Sciatic nerve (tissue), 2 donors: ENCODE results near the gene MRPL21. TPM values are rescaled to one million over a fixed set of nuclear protein-coding genes. Genes with fewer than 3 reads are reported as not detected.
"Not testable (repeated sequence)": the region's sequence is repeated elsewhere in the genome, so short reads cannot be mapped to it uniquely, and the experiment has no call there.

Source experiments
- ATAC-seq: fragments of 200-7000 bp; cut with Tn5 transposase; one replicate; pipeline ENCODE4 v1.9.1; 2020; ENCODE audit warnings: mild to moderate bottlenecking, moderate library complexity
- DNase-seq: peaks from one replicate; pipeline ENCODE4 v3.0.0-alpha.2; 2020; ENCODE audit warnings: low spot score
- intact Hi-C: fragments of 100-400 bp; cut with DNase I; formaldehyde crosslinking; loops from one replicate; pipeline ENCODE4 v1.14.2; 2022
- total RNA-seq: library from RNA; stranded (reverse); fragmentation: NEBNext Ultra II Directional; extraction: Animal tissue kit (Norgen Biotek cat#: 25700); gene quantifications from one replicate; pipeline ENCODE4 v1.2.1, GENCODE V29; 2021
- donor health status: DM: no; HTN: no; CAD: no.
- donor health status: DM: no; HTN: no; CAD: no.

The MRPL21 gene
- total RNA-seq, 1 donor from 2014 or later = 30.7 TPM

- no peak for DNase-seq
- ATAC-seq = no peak
- intact Hi-C loops = no loop called here
These were observed 12.8 kb upstream of the MRPL21 start for GRCh38 chr11:68916439-68916838.

DNA sequence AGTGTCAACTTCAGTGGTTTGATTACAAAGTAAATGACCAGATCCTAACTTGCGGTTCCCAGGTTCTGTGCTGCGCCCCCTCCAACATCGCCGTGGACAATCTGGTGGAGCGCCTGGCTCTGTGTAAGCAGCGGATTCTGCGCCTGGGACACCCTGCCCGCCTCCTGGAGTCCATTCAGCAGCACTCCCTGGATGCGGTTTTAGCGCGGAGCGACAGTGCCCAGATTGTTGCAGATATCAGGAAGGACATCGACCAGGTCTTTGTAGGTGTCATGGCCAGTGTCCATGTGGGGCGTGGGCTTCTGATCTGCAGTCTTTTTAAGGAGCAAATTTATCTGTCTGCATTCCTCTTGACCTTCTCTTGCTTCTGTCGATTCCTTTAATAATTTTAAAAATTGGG, 11.1 kb upstream of the MRPL21 start:
- DNase-seq (no peak), ATAC-seq (no peak)
- intact Hi-C loops = no loop called here

GRCh38 chr11:68913188-68913587, 9.6 kb upstream of the MRPL21 start:
- no peak for ATAC-seq
- intact Hi-C loops = no loop called here

DNA sequence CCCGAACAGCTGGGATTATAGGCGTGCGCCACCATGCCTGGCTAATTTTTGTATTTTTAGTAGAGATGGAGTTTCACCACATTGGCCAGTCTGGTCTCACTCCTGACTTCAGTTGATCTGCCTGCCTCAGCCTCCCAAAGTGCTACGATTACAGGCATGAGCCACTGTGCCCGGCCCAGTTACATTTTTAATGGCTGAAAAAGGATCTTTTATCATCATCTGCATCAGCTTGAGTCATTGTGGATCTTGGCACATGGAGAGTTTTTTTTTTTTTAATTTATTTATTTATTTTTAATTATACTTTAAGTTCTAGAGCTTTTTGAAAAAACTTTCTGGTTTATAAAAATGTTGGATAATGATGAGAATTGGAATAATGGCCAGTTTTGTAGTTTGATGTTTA, 8.6 kb upstream of the MRPL21 start:
- ATAC-seq (no peak), DNase-seq (no peak)
- intact Hi-C loops = no loop called here

More at GRCh38 chr11:68913188-68913587, 9.6 kb upstream of the MRPL21 start:
- no peak for DNase-seq

DNA sequence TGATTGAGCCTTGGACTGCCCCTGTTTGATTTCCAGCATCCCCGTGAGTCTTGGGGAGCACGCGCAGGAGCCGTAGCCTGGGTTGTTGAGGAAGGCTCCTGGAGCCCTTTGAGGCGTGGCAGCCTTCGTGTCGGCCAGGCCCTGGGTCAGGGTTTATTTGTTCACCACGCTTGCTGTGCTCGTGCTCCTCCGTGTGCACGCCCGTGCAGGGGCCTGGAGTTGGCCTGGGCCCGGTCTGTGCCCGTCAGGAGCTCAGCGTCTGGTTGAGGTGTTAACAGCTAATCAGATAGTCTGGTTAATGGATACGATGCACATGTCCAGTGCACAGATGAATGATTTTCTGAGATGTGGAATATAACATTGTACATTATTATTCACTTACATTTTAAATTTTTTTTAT, 8.1 kb upstream of the MRPL21 start:
- ATAC-seq (no peak), DNase-seq (no peak)
- intact Hi-C loops = no loop called here

DNA sequence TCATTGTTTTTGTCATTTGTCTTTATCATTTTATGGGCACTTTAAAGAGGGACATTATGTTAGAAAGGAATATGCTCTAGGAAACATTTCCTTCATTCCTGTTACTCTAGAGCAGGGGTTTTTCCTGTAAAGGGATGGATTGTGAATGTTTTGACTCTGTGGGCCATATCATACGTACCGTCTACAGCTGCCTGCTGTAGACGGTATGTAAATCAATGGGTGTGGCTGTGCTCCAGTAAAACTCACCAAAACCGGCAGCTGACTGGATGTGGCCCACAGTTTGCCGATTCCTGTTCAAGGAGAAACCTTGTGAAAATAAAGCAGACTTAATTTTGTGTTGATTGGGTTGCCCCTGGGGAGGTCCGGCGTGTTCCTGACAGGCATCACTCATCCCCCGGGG, 7.3 kb upstream of the MRPL21 start:
- ATAC-seq = no peak
- DNase-seq = no peak
- intact Hi-C loops = no loop called here

DNA sequence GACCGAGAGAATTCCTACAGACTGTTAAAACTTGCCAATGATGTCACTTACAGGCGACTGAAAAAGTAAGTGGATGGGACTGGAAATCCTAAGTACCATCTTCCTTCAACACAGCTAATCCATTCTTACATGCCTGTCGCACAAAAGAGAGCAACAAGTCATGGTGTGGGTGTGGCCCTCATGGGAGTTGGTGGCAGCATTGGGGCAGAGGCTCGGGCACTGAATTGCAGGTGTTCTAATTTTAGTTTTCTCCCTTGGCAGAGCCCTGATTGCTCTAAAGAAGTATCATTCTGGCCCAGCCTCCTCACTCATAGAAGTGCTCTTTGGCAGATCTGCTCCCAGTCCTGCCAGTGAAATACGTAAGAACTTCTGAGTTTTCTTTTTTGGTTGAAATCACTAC, 4.6 kb upstream of the MRPL21 start:
- no peak for ATAC-seq
- intact Hi-C loops = loop anchor here (10.0 kb wide), 2 partner anchors 147 to 177 kb away; no protein-coding TSS in a partner anchor

GRCh38 chr11:68905421-68906360, 2.1 kb upstream of the MRPL21 start:
- ATAC-seq = no peak
- intact Hi-C loops = loop anchor here (10.0 kb wide), 2 partner anchors 149 to 179 kb away; no protein-coding TSS in a partner anchor
- no peak for DNase-seq

More for the DNA sequence above, 4.6 kb upstream of the MRPL21 start:
- no peak for DNase-seq

DNA sequence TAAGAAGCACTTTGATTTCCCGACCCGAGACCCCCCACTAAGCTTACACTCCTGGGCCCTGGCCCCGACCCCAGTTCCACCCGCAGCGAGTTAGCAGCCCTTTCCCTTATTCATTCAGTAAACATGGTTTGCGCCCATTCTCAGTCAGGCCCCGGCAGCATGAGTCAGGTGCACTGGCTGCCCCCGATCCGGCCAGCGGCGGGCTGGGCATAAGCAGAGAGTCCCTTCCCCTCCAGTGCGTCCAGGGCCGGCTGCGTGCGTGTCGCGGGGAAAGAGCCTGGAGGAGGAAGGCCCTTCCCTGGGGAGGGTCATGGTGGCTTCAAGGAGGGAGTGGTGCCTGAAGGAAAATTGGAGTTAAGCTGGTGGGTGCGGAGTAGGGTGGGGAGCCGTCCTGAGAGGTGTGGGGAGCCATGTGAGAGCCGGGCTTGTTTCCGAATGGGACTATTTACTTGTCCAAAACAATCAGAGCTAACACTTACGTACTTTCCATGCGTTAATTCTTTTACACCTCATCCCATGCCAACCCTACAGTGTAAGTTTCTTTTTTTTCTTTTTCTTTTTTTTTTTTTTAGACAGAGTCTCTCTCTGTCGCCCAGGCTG, 716 bp upstream of the MRPL21 start:
- intact Hi-C loops = loop anchor here (10.0 kb wide), 2 partner anchors 150 to 180 kb away; no protein-coding TSS in a partner anchor
- DNase-seq (no peak), ATAC-seq (peak; percentile 51)

- DNase-seq = no peak
- intact Hi-C loops = loop anchor here (10.0 kb wide), 2 partner anchors 154 to 184 kb away; no protein-coding TSS in a partner anchor
- no peak for ATAC-seq
These were observed 2.7 kb downstream of the MRPL21 start for GRCh38 chr11:68900835-68901381.

DNA sequence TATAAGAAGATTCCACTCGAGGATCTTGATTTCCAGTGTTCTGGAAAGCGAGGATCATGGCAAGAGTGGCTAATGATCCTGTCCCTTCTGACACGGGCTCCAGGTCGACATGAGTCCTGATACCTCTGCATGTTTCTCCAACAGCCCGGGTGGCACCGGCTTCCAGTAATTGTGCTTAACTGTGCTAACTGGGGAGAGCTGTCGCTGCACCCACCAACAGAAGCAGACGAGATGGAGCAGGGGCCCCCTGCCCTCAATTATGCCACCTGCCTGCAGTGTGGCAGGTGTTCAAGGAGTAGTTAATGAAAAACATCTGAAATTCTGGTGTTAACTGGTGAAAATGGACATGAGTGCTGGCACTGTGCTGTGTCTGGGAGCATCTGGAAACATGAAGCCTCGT, 6.2 kb downstream of the MRPL21 start:
- ATAC-seq = no peak
- DNase-seq = no peak
- intact Hi-C loops = no loop called here

GRCh38 chr11:68896171-68896959, 7.3 kb downstream of the MRPL21 start:
- ATAC-seq (no peak), DNase-seq (no peak)
- intact Hi-C loops = no loop called here

DNA sequence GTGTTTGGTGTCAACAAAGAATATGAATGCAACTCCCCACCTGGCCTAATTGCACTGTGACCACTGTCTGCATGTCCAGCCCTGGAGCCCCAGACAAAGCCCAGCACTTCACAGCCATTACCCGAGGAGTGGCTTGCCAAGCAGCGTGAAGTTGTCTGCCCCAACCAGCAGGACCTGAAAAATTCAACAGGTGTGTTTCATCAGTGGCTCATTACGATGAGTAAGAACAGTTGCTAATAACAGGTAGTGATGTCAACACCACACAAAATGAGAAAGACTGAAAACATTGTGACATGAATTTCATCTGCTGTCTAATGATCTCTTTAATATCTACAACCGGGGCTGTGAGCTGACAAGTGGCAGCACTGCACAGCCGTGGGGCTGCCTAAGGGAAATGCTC, 10.3 kb downstream of the MRPL21 start:
- intact Hi-C loops = no loop called here
- ATAC-seq (no peak), DNase-seq (no peak)

DNA sequence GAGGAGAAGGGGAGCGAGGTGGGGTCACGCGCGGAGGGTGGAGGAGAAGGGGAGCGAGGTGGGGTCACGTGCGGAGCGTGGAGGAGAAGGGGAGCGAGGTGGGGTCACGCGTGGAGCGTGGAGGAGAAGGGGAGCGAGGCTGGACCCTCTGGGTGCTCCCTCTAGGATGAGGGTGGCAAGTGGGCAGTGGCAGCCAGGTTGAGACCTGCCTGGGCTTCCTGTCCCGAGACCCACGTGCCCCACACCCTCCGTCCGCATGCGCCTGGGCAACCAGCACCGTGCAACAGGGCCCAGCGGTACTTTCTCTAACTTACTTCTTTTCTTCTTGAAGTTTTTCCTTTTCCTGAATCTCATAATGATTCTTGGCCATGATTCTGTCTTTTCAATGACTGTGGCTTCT, 11.1 kb downstream of the MRPL21 start:
- no peak for DNase-seq
- no peak for ATAC-seq
- intact Hi-C loops = no loop called here

DNA sequence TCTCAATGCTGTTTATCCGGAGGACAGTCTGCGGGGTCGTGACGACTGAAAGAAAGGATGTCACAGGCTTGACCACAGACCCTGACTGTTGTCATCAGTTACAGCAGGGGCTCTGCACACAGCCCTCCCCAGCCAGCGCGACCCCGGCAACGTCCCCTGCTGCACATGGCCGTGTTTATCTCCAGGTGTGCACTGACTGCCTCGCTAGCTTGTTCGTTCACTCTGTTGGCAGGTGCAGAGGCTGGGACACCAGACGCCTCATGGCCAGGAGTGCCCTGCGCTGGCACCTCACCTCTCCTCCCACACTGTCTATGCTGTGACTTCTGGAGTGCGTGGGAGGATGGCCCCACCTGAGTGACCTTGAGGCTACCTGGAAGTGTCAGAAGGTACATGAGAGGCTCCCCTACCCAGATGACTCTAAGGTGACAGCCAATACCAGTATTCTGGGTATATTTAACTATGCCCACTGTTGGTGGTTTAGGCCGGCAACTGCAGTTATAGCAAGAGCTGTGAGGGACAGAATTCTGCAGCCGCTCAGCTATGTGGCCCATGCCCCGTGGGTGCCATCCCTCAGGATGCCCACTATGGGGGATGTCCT, 12.2 kb downstream of the MRPL21 start:
- DNase-seq (no peak), ATAC-seq (peak; percentile 2)
- intact Hi-C loops = no loop called here

GRCh38 chr11:68890490-68891231, 13.0 kb downstream of the MRPL21 start:
- DNase-seq (peak; percentile 87), ATAC-seq (peak; percentile 94)
- intact Hi-C loops = no loop called here

DNA sequence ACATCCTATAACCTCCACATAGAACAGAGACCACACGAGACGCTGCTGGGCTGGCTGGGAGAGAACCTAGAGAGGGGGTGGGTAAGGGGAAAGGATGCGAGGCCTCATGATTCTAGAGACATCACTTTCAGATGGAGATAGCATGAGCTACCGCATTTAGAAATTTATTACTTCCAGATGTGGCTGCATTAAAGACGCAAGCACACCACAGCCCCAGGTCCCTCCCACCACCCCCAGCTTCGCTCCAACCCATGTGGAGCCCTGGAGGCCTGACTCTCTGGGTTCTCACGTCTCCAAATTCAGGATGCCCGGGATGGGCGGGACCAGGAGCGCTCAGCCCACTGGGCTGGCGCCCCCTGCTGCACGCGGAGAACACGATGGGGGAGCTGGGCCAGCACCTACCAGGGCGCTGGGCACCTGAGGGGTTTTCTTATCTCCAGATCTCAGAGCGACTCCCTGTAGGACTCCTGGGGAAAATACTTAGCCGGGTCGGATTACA, 13.6 kb downstream of the MRPL21 start:
- DNase-seq = peak; percentile 86
- intact Hi-C loops = no loop called here

DNA sequence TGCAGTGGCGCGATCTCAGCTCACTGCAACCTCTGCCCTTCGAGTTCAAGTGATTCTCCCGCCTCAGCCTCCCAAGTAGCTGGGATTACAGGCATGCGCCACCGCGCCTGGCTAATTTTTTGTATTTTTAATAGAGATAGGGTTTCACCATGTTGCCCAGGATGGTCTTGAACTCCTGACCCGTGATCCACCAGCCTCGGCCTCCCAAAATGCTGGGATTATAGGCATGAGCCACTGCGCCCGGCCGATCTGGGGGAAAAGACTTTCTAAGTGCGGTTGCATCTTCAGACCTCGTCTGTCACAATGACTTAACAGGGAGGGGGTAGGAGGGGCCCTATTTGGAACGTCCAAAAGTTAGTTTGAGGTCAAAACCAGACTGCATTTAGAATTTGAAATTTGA, 18.8 kb downstream of the MRPL21 start:
- intact Hi-C loops, ATAC-seq, DNase-seq: not testable (repeated sequence)

More for the DNA sequence above, 13.6 kb downstream of the MRPL21 start:
- ATAC-seq = peak; percentile 93
